ENCODE measurements around the gene ITGB7.
A peak's percentile ranks its signal among the peaks of the same experiment; 100 is the strongest.

The ITGB7 gene

GRCh38 chr12:53207042-53207441 lies at the start of gene ITGB7:
TSS of gene ITGB7 (minus strand) at chr12:53207251. CDS start at chr12:53200443, 6,808 bp downstream.
- peak; percentile 91 for DNase-seq

- no peak for DNase-seq
Observed at GRCh38 chr12:53255996-53256395, 48.9 kb upstream of the ITGB7 start.

- no peak for DNase-seq
Observed at GRCh38 chr12:53254816-53255545, 47.9 kb upstream of the ITGB7 start.

- no peak for DNase-seq
Observed at GRCh38 chr12:53253298-53253697, 46.2 kb upstream of the ITGB7 start.

GRCh38 chr12:53252349-53252916 lies 45.4 kb upstream of the ITGB7 start:
- DNase-seq: no peak

- DNase-seq: peak; percentile 87
Observed at GRCh38 chr12:53251477-53252348, 44.7 kb upstream of the ITGB7 start.

GRCh38 chr12:53245286-53245685 lies 38.2 kb upstream of the ITGB7 start:
- DNase-seq: no peak

- DNase-seq: no peak
Observed at GRCh38 chr12:53244337-53244736, 37.3 kb upstream of the ITGB7 start.

- no peak for DNase-seq
Observed at GRCh38 chr12:53241623-53242412, 34.8 kb upstream of the ITGB7 start.

GRCh38 chr12:53239643-53240258 lies 32.7 kb upstream of the ITGB7 start:
- no peak for DNase-seq

GRCh38 chr12:53236443-53237111 lies 29.5 kb upstream of the ITGB7 start:
- DNase-seq: no peak

- DNase-seq: no peak
Observed at GRCh38 chr12:53235742-53236442, 28.8 kb upstream of the ITGB7 start.

GRCh38 chr12:53235164-53235563 lies 28.1 kb upstream of the ITGB7 start:
- no peak for DNase-seq

- DNase-seq: no peak
Observed at GRCh38 chr12:53234271-53234914, 27.3 kb upstream of the ITGB7 start.

GRCh38 chr12:53233671-53234121 lies 26.6 kb upstream of the ITGB7 start:
- DNase-seq: no peak

- peak; percentile 66 for DNase-seq
Observed at GRCh38 chr12:53232646-53233461, 25.8 kb upstream of the ITGB7 start.

GRCh38 chr12:53231921-53232645 lies 25.0 kb upstream of the ITGB7 start, which contains the start of gene RARG:
TSS of gene RARG (minus strand) at chr12:53232209. CDS start at chr12:53227545, 4,664 bp downstream.
- peak; percentile 78 for DNase-seq

- no peak for DNase-seq
Observed at GRCh38 chr12:53231671-53231920, 24.5 kb upstream of the ITGB7 start.
